Lung microvascular endothelial cell (primary cell): Measurements from ENCODE around the gene TAF11L8. TPM values are rescaled to one million over a fixed set of nuclear protein-coding genes. Genes with fewer than 3 reads are reported as not detected.
"Not testable (repeated sequence)": the region's sequence is repeated elsewhere in the genome, so short reads cannot be mapped to it uniquely, and the experiment has no call there.

Experiments used
- DNase-seq, 2 donors: peaks; one replicate each; pipeline versions ENCODE4 v3.0.0 to v3.0.0-alpha.2; 2010; ENCODE audit warnings: low read depth in 2 of 2
- total RNA-seq: library from RNA; depleted of rRNA; stranded (reverse); fragments of >200 nt; gene quantifications from 2 replicates; pipeline ENCODE4 v1.2.1, GENCODE V29; 2014

Gene TAF11L8
- not detected in 2 replicates for total RNA-seq

DNA sequence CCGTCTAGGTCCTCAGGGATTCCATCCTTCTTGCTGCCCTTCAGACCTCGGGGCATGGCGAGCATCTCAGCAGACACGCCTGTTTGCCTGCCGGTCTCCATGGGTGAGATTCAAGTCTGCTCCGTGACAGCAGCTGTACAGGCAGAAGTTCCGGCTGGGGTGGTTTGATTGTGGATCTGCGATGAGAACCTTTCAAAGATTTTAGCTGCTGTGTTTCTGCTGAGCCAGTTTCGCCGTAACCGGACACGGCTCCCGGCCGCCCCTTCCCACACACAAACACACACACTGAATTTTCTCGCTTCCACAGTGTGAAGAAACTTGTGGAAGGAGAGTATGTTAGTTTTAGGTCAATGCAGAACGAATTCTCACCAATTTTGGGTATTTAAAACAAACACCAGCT, at the start of gene TAF11L8:
TAF11L8 (minus strand) TSS at position 101 of the 400 bp plus-strand sequence.
- not testable (repeated sequence) for DNase-seq

DNA sequence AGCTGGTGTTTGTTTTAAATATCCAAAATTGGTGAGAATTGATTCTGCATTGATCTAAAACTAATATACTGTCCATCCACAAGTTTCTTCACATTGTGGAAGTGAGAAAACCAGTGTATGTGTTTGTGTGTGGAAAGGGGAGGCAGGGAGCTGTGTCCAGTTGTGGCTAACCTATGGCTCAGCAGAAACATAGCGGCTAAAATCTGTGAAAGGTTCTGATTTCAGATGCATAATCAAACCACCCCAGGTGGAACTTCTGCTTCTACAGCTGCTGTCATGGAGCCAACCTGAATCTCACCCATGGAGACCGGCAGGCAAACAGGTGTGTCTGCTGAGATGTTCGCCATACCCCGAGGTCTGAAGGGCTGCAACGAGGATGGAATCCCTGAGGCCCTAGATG, 43.4 kb upstream of the TAF11L8 start, which contains the start of gene TAF11L14:
TAF11L14 (plus strand) TSS at position 301 of the 400 bp plus-strand sequence.
- no peak for DNase-seq

DNA sequence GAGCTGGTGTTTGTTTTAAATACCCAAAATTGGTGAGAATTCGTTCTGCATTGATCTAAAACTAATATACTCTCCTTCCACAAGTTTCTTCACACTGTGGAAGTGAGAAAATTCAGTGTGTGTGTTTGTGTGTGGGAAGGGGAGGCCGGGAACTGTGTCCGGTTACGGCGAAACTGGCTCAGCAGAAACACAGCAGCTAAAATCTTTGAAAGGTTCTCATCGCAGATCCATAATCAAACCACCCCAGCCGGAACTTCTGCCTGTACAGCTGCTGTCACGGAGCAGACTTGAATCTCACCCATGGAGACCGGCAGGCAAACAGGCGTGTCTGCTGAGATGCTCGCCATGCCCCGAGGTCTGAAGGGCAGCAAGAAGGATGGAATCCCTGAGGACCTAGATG, 41.0 kb upstream of the TAF11L8 start, which contains the start of gene TAF11L13:
TAF11L13 (plus strand) TSS at position 301 of the 400 bp plus-strand sequence.
- not testable (repeated sequence) for DNase-seq

DNA sequence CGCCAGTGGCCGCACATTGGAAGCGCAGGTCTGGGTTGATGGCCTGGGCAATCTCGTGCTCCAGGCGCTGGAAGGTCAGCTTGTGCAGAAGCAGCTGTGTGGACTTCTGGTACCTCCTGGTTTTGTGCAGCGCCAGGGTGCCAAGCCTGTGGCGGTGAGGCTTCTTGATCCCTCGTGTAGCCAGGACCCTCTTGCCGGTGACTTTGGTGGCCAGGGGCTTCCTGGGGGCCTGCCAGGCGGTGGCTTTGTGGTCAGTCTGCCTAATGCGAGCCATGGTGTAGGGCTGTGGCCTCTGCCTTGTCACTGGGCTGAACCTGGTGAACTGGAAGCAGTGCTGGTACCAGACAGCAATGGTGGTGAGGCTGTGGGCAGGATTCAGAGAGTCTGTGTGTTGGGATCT, 34.9 kb upstream of the TAF11L8 start:
- DNase-seq: no peak

DNA sequence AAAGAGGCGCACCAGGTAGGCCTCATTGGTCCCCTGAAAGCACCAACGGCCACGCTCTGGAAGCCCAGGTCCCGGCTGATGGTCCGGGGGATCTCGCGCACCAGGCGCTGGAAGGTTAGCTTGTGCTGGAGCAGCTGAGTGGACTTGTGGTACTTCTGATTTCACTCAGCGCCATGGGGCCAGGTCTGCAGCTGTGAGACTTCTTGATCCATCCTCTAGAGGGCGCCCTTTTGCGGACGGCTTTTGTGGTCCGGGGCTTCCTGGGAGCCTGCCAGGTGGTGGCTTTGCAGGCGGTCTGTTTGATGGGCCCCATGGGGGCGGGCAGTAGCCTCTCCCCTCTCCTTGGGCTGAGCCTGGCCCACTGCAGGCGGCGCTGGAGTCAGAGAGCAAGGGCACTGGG, 29.9 kb upstream of the TAF11L8 start:
- DNase-seq: no peak

DNA sequence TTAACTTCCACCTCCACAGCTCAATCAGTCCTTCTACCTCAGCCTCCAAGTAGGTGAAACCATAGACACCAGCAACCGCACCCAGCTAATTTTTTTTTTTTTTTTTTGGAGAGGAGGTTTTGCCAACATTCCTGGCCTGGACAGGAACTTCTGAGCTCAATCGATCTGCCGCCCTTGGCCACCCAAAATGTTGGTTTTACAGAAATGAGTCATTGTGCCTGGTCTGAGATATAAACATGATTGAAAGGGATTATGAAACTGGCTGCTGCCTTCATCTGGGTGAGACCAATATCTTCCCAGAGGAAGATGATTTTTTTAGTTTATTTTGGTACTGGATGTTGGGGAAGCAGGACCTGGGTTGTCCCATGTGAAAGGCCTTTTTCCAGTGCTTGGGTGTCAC, 28.6 kb upstream of the TAF11L8 start:
- DNase-seq: no peak

DNA sequence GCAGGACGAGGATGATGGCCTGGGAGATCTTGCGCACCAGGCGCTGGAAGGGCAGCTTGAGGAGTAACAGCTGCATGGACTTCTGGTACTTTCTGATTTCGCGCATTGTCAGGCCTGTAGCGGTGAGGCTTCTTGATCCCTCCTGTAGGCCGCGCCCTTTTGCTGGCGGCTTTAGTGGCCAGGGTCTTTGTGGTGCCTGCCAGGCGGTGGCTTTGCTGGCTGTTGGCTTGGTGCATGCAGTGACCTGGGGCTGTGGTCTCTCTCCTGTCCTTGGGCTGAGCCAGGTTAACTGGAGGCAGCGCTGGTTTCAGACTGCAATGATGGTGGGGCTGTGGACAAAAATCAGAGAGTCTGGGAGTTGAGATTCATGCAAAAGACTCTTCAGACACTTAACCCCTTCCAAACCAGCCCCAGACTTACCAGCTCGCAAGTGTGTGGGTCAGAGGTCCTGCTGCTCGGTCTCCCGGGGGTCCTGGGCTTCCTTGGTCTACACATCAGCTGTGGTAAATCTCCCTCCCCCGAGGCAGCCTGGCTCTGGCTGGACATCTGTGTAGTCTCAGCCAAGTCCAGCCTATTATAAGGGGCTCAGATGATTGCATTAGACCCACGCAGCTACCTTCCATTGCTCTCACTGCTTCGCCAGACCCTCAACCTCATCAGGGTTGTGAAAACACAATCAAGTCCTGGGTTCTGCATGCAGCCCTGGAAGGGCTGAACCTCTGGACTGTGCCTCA, 24.3 kb upstream of the TAF11L8 start:
- DNase-seq: no peak

DNA sequence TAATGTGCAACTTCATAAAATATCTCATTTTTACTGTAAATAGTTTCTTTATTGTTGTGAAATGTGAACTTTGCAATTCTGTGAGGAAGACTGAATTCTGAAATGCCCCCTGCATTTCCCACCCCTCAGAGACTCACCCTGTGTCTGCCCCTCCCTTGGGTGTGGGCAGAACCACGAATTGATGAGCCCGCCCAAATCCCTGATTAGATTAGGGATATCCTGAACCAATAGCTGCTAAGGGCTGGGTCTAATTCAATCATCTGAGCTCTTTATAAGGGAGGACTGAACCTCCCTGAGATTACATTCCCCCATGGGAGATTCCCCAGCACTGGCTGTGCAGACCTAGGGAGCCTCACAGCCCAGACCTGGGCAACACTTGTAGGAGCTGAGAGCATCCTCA, 19.3 kb upstream of the TAF11L8 start, which contains the start of gene TAF11L12:
TAF11L12 (plus strand) TSS at position 301 of the 400 bp plus-strand sequence.
- DNase-seq: not testable (repeated sequence)

DNA sequence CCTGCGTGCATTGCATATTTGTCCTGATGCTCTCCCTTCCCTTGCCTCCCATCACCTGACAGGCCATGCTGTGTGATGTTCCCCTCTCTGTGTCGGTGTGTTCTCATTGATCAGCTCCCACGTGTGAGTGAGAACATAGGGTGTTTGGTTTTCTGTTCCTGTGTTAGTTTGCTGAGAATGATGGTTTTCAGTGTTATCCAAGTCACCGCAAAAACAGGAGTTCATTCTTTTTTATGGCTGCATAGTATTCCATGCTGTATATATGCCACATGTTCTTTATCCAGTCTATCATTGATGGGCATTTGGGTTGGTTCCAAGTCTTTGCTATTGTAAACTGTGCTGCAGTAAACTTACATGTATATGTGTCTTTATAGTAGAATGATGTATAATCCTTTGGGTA, 16.7 kb upstream of the TAF11L8 start:
- DNase-seq: not testable (repeated sequence)

DNA sequence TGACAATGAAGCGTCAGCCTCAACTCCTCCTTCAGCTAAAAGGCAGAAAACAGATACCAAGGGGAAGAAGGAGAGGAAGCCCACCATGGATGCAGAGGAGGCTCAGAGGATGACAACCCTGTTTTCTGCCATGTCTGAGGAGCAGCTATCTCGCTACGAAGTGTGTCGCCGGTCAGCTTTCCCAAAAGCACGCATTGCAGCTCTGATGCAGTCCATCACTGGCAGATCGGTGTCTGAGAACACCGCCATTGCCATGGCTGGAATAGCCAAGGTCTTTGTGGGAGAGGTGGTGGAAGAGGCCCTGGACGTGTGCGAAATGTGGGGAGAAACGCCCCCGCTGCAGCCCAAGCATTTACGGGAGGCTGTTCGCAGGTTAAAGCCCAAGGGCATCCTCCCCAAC, 14.2 kb upstream of the TAF11L8 start:
- DNase-seq: no peak

DNA sequence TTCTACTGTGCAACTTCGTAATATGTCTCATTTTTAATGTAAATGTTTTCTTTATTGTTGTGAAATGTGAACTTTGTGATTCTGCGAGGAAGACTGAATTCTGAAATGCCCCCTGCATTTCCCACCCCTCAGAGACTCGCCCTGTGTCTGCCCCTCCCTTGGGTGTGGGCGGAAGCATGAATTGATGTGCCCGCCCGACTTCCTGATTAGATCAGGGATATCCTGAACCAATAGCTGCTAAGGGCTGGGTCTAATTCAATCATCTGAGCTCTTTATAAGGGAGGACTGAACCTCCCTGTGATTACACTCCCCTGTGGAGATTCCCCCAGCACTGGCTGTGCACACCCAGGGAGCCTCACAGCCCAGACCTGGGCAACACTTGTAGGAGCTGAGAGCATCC, 13.1 kb upstream of the TAF11L8 start, which contains the start of gene TAF11L11:
TAF11L11 (plus strand) TSS at position 304 of the 400 bp plus-strand sequence.
- DNase-seq: not testable (repeated sequence)

DNA sequence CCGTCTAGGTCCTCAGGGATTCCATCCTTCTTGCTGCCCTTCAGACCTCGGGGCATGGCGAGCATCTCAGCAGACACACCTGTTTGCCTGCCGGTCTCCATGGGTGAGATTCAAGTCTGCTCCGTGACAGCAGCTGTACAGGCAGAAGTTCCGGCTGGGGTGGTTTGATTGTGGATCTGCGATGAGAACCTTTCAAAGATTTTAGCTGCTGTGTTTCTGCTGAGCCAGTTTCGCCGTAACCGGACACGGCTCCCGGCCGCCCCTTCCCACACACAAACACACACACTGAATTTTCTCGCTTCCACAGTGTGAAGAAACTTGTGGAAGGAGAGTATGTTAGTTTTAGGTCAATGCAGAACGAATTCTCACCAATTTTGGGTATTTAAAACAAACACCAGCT, 7.0 kb upstream of the TAF11L8 start, which contains the start of gene TAF11L10:
TAF11L10 (minus strand) TSS at position 101 of the 400 bp plus-strand sequence.
- DNase-seq: not testable (repeated sequence)

DNA sequence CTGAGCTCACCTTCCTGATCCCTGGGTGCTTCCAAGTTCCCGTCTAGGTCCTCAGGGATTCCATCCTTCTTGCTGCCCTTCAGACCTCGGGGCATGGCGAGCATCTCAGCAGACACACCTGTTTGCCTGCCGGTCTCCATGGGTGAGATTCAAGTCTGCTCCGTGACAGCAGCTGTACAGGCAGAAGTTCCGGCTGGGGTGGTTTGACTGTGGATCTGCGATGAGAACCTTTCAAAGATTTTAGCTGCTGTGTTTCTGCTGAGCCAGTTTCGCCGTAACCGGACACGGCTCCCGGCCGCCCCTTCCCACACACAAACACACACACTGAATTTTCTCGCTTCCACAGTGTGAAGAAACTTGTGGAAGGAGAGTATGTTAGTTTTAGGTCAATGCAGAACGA, 3.5 kb upstream of the TAF11L8 start, which contains the start of gene TAF11L9:
TAF11L9 (minus strand) TSS at position 140 of the 400 bp plus-strand sequence.
- not testable (repeated sequence) for DNase-seq

DNA sequence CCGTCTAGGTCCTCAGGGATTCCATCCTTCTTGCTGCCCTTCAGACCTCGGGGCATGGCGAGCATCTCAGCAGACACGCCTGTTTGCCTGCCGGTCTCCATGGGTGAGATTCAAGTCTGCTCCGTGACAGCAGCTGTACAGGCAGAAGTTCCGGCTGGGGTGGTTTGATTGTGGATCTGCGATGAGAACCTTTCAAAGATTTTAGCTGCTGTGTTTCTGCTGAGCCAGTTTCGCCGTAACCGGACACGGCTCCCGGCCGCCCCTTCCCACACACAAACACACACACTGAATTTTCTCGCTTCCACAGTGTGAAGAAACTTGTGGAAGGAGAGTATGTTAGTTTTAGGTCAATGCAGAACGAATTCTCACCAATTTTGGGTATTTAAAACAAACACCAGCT, 5.1 kb downstream of the TAF11L8 start, which contains the start of gene TAF11L7:
TAF11L7 (minus strand) TSS at position 101 of the 400 bp plus-strand sequence.
- not testable (repeated sequence) for DNase-seq

Other genes with a start within 250 kb of the TAF11L8 start
- gene TAF11L2, start 92.7 kb downstream of the TAF11L8 start, total RNA-seq: not detected in 2 replicates
- gene TAF11L3, start 72.6 kb downstream of the TAF11L8 start, total RNA-seq: not detected in 2 replicates
- gene TAF11L4, start 69.2 kb downstream of the TAF11L8 start, total RNA-seq: not detected in 2 replicates
- not detected in 2 replicates for gene TAF11L5, start 65.7 kb downstream of the TAF11L8 start, total RNA-seq
- gene TAF11L6, start 62.3 kb downstream of the TAF11L8 start, total RNA-seq: not detected in 2 replicates
- gene TAF11L7, start 5.2 kb downstream of the TAF11L8 start, total RNA-seq: not detected in 2 replicates
- not detected in 2 replicates for gene TAF11L9, start 3.4 kb upstream of the TAF11L8 start, total RNA-seq
- not detected in 2 replicates for gene TAF11L10, start 6.9 kb upstream of the TAF11L8 start, total RNA-seq
- gene TAF11L11, start 13.2 kb upstream of the TAF11L8 start, total RNA-seq: not detected in 2 replicates
- gene TAF11L12, start 19.4 kb upstream of the TAF11L8 start, total RNA-seq: not detected in 2 replicates
- gene TAF11L13, start 41.1 kb upstream of the TAF11L8 start, total RNA-seq: not detected in 2 replicates
- not detected in 2 replicates for gene TAF11L14, start 43.5 kb upstream of the TAF11L8 start, total RNA-seq